ENCODE measurements around the gene ZNF611.
"Not testable (repeated sequence)": the region's sequence is repeated elsewhere in the genome, so short reads cannot be mapped to it uniquely, and the experiment has no call there.

- TF ChIP-seq REST (IDR thresholded peaks at IDR 0.05; ENCODE audit: insufficient read depth in 1 of 2, low read depth in 2 of 2, low read length in 1 of 2); CTCF (IDR thresholded peaks at IDR 0.05); POLR2AphosphoS5 (IDR thresholded peaks at IDR 0.05; ENCODE audit: low read depth, low read length); SIN3A (IDR thresholded peaks at IDR 0.05; ENCODE audit: borderline replicate concordance, insufficient read depth, low read depth, low read length); TCF7L2 (IDR thresholded peaks at IDR 0.05; ENCODE audit: low read depth, low read length): not testable (repeated sequence)
These were observed 11.1 kb upstream of the ZNF611 start for GRCh38 chr19:52745919-52746318.
